ENCODE measurements around the gene EVA1B. TPM values are rescaled to one million over a fixed set of nuclear protein-coding genes. Genes with fewer than 3 reads are reported as not detected.

Gene EVA1B
- total RNA-seq, 1 experiment from 2014 or later, result 12.4 TPM

DNA sequence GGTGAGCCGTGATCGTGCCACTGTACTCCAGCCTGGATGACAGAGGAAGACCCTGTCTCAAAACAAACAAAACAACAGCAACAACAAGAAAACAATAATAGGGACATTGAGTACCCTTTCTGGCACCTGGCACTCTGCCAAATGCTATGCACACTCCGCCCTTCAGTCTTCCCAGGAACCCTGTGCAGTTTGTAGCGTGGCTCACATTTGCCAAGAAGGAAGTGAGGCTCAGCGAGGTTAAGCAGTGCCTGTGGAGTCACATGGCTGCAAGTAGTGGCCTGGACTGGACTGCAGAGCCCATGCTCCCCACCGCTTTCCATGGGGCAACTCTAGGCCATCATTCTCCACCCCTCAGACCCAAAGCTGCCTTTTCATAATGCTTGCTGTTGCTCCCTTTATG is 5.3 kb upstream of the EVA1B start:
- intact Hi-C loops (cut with micrococcal nuclease; ENCODE audit: unreplicated experiment), result no loop called here
- DNase-seq, result no peak
- POLR2A ChIA-PET (ENCODE audit: unreplicated experiment), result no interaction called here

DNA sequence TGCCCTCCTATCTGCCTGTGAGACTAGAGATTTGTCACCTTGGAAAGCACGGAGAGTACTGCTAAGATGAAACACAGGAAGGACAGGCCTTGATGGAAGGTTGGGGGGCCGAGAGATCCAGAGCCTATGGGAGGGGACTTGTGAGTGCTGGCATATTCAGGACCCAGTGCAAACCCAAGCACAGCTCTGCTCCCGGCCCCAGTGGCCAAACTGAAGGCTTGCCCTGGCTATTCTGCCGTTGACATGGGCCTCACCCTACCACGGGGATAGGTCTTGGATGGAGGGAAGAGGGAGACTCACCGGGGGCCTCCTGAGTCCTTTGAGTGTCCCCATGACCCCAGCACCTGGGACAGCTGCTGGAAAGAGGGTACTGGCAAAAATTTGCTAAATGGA is 4.6 kb upstream of the EVA1B start:
- Histone ChIP-seq H3K9me3 (ENCODE audit: insufficient read depth, low read depth) (no peaks in the 10 kb centered on the region), H3K27ac (no peak overlapping the region), H3K4me2 (no peak overlapping the region), H3K79me2 (ENCODE audit: low read depth) (no peaks in the 10 kb centered on the region), H2AFZ (no peak overlapping the region), H3K9me2 (ENCODE audit: insufficient read depth) (no peaks in the 10 kb centered on the region), H3K27me3 (ENCODE audit: insufficient read depth, low read depth) (no peaks in the 10 kb centered on the region), H3K36me3 (ENCODE audit: low read depth) (no peaks in the 10 kb centered on the region), H3F3A (ENCODE audit: insufficient read depth, low read depth) (no peaks in the 10 kb centered on the region; the same call in 1 of the 2 replicates), H4K20me1 (ENCODE audit: insufficient read depth) (no peaks in the 10 kb centered on the region; the same call in 1 of the 2 replicates), H3K4me3 (no peak overlapping the region), H3K4me1 (replicated peaks; ENCODE audit: insufficient read depth) (no peaks in the 10 kb centered on the region; the same call in 1 of the 2 replicates)
- no peak for TF ChIP-seq EZH2 (IDR thresholded peaks at IDR 0.05; ENCODE audit: low read depth)
- TF ChIP-seq, protein P1, sequence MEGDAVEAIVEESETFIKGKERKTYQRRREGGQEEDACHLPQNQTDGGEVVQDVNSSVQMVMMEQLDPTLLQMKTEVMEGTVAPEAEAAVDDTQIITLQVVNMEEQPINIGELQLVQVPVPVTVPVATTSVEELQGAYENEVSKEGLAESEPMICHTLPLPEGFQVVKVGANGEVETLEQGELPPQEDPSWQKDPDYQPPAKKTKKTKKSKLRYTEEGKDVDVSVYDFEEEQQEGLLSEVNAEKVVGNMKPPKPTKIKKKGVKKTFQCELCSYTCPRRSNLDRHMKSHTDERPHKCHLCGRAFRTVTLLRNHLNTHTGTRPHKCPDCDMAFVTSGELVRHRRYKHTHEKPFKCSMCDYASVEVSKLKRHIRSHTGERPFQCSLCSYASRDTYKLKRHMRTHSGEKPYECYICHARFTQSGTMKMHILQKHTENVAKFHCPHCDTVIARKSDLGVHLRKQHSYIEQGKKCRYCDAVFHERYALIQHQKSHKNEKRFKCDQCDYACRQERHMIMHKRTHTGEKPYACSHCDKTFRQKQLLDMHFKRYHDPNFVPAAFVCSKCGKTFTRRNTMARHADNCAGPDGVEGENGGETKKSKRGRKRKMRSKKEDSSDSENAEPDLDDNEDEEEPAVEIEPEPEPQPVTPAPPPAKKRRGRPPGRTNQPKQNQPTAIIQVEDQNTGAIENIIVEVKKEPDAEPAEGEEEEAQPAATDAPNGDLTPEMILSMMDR (conservative IDR thresholded peaks at IDR 0.05), result no peak
- POLR2A ChIA-PET (ENCODE audit: unreplicated experiment), result no interaction called here
- BruUV-seq (replicated peaks), result no TSS peak
- DNase-seq, result no peak
- CTCF ChIA-PET, result no interaction called here
- intact Hi-C loops (cut with micrococcal nuclease; ENCODE audit: unreplicated experiment), result no loop called here

More for the DNA sequence above, 5.3 kb upstream of the EVA1B start:
- no peak overlapping the region for H3K4me2 ChIP-seq
- H2AFZ ChIP-seq, result no peak overlapping the region
- no peaks in the 10 kb centered on the region for H3K36me3 ChIP-seq (ENCODE audit: low read depth)
- H3K4me3 ChIP-seq, result no peak overlapping the region
- TF ChIP-seq, protein P1 (conservative IDR thresholded peaks at IDR 0.05), result no peak
- no peak for TF ChIP-seq EZH2 (IDR thresholded peaks at IDR 0.05; ENCODE audit: low read depth)
- H3K79me2 ChIP-seq (ENCODE audit: low read depth), result no peaks in the 10 kb centered on the region
- no peaks in the 10 kb centered on the region; the same call in 1 of the 2 replicates for H3F3A ChIP-seq (ENCODE audit: insufficient read depth, low read depth)
- H3K27me3 ChIP-seq (ENCODE audit: insufficient read depth, low read depth), result no peaks in the 10 kb centered on the region
- H3K9me3 ChIP-seq (ENCODE audit: insufficient read depth, low read depth), result no peaks in the 10 kb centered on the region
- CTCF ChIA-PET, result no interaction called here
- no peaks in the 10 kb centered on the region; the same call in 1 of the 2 replicates for H4K20me1 ChIP-seq (ENCODE audit: insufficient read depth)
- no peak overlapping the region for H3K27ac ChIP-seq
- H3K9me2 ChIP-seq (ENCODE audit: insufficient read depth), result no peaks in the 10 kb centered on the region
- no TSS peak for BruUV-seq (replicated peaks)
- no peaks in the 10 kb centered on the region; the same call in 1 of the 2 replicates for H3K4me1 ChIP-seq (replicated peaks; ENCODE audit: insufficient read depth)

DNA sequence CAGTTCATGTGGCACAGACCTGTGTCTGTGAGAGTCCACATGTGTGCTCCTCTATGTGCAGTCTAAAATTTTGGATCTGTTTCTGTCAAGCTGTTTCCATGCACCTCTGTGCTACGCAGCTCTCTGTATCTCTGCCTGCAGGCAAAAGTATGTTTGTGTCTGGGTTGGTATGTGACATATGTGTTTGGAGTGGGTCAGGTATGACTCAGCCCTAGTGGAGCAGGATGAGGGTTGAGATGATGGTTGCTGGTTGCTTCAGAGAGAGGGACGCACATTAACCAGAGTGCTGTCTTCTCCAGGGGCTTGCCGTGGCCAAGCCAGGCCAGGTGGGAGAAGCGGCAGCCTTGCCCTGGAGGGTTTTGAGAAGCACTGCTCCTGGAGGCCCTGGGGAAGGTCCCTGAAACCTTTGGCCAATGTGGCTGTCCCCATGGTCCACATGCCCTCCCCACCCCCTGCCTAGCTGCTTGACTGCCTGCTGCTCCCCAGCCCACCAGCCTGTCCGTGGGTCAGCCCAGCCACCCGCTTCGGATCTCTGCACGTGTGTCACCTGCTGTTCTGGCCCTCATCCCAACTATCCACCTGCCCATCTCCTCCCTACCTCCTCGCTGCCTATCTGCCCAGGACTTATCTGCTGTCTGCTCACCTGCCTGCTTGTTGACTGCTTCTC is 4.1 kb upstream of the EVA1B start:
- no peaks in the 10 kb centered on the region; the same call in 1 of the 2 replicates for H3K4me1 ChIP-seq (replicated peaks; ENCODE audit: insufficient read depth)
- ChIA-PET POLR2A (ENCODE audit: unreplicated experiment) (no interaction called here), CTCF (no interaction called here)
- no peaks in the 10 kb centered on the region for H3K9me3 ChIP-seq (ENCODE audit: insufficient read depth, low read depth)
- intact Hi-C loops (cut with micrococcal nuclease; ENCODE audit: unreplicated experiment), result no loop called here
- H3F3A ChIP-seq (ENCODE audit: insufficient read depth, low read depth), result no peaks in the 10 kb centered on the region; the same call in 1 of the 2 replicates
- H3K9me2 ChIP-seq (ENCODE audit: insufficient read depth), result no peaks in the 10 kb centered on the region
- no peak overlapping the region for H3K4me3 ChIP-seq
- no peak overlapping the region for H2AFZ ChIP-seq
- no peak for DNase-seq
- H3K79me2 ChIP-seq (ENCODE audit: low read depth), result no peaks in the 10 kb centered on the region
- H3K36me3 ChIP-seq (ENCODE audit: low read depth), result no peaks in the 10 kb centered on the region
- H3K27ac ChIP-seq, result no peak overlapping the region
- H3K27me3 ChIP-seq (ENCODE audit: insufficient read depth, low read depth), result no peaks in the 10 kb centered on the region
- H3K4me2 ChIP-seq, result no peak overlapping the region
- TF ChIP-seq, protein P1 (conservative IDR thresholded peaks at IDR 0.05), result no peak
- TF ChIP-seq EZH2 (IDR thresholded peaks at IDR 0.05; ENCODE audit: low read depth), result no peak
- no TSS peak for BruUV-seq (replicated peaks)
- no peaks in the 10 kb centered on the region; the same call in 1 of the 2 replicates for H4K20me1 ChIP-seq (ENCODE audit: insufficient read depth)
